H9 (cell line): Measurements from ENCODE around the gene BLNK. TPM values are rescaled to one million over a fixed set of nuclear protein-coding genes. Genes with fewer than 3 reads are reported as not detected.

Source experiments
- DNase-seq: peaks from one replicate; pipeline ENCODE4 v3.0.0-alpha.2; 2017
- H2AFZ ChIP-seq: one replicate; pipeline ENCODE4 v1.6.1; 2013; ENCODE audit warnings: mild to moderate bottlenecking, low read length, control low read depth, moderate library complexity
- H2AK5ac ChIP-seq: 2 replicates; pipeline ENCODE4 v1.6.1; 2013; ENCODE audit warnings: low read length, control low read depth, mixed read lengths; ENCODE audit not compliant: insufficient read length
- H2BK120ac ChIP-seq: one replicate; pipeline ENCODE4 v1.6.1; 2013; ENCODE audit warnings: low read depth, mild to moderate bottlenecking, low read length, control low read depth, inconsistent platforms; ENCODE audit not compliant: poor library complexity, severe bottlenecking
- H2BK12ac ChIP-seq: 2 replicates; pipeline ENCODE4 v1.6.1; 2013; ENCODE audit warnings: low read length, control low read depth, mixed read lengths, low read depth; ENCODE audit not compliant: insufficient read length
- H2BK15ac ChIP-seq: 2 replicates; pipeline ENCODE4 v1.6.1; 2013; ENCODE audit warnings: low read depth, low read length, control low read depth
- H2BK20ac ChIP-seq: one replicate; pipeline ENCODE4 v1.6.1; 2013; ENCODE audit warnings: low read depth, mild to moderate bottlenecking, low read length, control low read depth, inconsistent platforms; ENCODE audit not compliant: poor library complexity, severe bottlenecking
- H2BK5ac ChIP-seq: 2 replicates; pipeline ENCODE4 v1.6.1; 2013; ENCODE audit warnings: low read length, control low read depth, mixed read lengths; ENCODE audit not compliant: insufficient read length
- H3K14ac ChIP-seq: 2 replicates; pipeline ENCODE4 v1.6.1; 2013; ENCODE audit warnings: low read length, control low read depth; ENCODE audit not compliant: insufficient read depth
- H3K18ac ChIP-seq: 2 replicates; pipeline ENCODE4 v1.6.1; 2013; ENCODE audit warnings: low read depth, mild to moderate bottlenecking, mixed read lengths, low read length, control low read depth; ENCODE audit not compliant: insufficient read length
- H3K23ac ChIP-seq: 2 replicates; pipeline ENCODE4 v1.6.1; 2013; ENCODE audit warnings: low read length, control low read depth, mixed read lengths, low read depth; ENCODE audit not compliant: insufficient read length
- H3K23me2 ChIP-seq: 2 replicates; pipeline ENCODE4 v1.6.1; 2013; ENCODE audit warnings: low read depth, mild to moderate bottlenecking, mixed read lengths, low read length, control low read depth; ENCODE audit not compliant: insufficient read length, poor library complexity, severe bottlenecking
- H3K27ac ChIP-seq: 2 replicates; pipeline ENCODE4 v1.5.1; 2013; ENCODE audit warnings: low read length, control low read depth, mixed read lengths, low read depth; ENCODE audit not compliant: insufficient read length
- H3K27me3 ChIP-seq: 2 replicates; pipeline ENCODE4 v1.6.1; 2013; ENCODE audit warnings: low read length, control low read depth, inconsistent platforms; ENCODE audit not compliant: insufficient read depth
- H3K4ac ChIP-seq: 2 replicates; pipeline ENCODE4 v1.6.1; 2013; ENCODE audit warnings: low read depth, mild to moderate bottlenecking, control low read depth, inconsistent platforms, low read length, moderate library complexity
- H3K4me1 ChIP-seq: 2 replicates; pipeline ENCODE4 v1.6.1; 2013; ENCODE audit warnings: low read length, control low read depth, inconsistent platforms; ENCODE audit not compliant: insufficient read depth
- H3K4me2 ChIP-seq: 2 replicates; pipeline ENCODE4 v1.6.1; 2013; ENCODE audit warnings: low read length, control low read depth, mixed read lengths; ENCODE audit not compliant: insufficient read length, insufficient read depth
- H3K56ac ChIP-seq: 2 replicates; pipeline ENCODE4 v1.6.1; 2013; ENCODE audit warnings: low read depth, mild to moderate bottlenecking, mixed read lengths, low read length, control low read depth; ENCODE audit not compliant: insufficient read length
- H3K79me1 ChIP-seq: 2 replicates; pipeline ENCODE4 v1.6.1; 2013; ENCODE audit warnings: low read depth, mild to moderate bottlenecking, moderate library complexity, low read length, control low read depth, inconsistent platforms; ENCODE audit not compliant: insufficient read depth, poor library complexity, severe bottlenecking
- H3K79me2 ChIP-seq: 2 replicates; pipeline ENCODE4 v1.6.1; 2013; ENCODE audit warnings: low read length, control low read depth, inconsistent platforms; ENCODE audit not compliant: insufficient read depth
- H3K9ac ChIP-seq: 2 replicates; pipeline ENCODE4 v1.6.1; 2013; ENCODE audit warnings: low read length, control low read depth, mixed read lengths; ENCODE audit not compliant: insufficient read length; ENCODE audit errors: extremely low read depth
- H3K9me3 ChIP-seq: one replicate; pipeline ENCODE4 v1.6.1; 2013; ENCODE audit warnings: low read depth, low read length, inconsistent platforms; ENCODE audit not compliant: control insufficient read depth
- H3T11ph ChIP-seq: one replicate; pipeline ENCODE4 v1.6.1; 2013; ENCODE audit warnings: mild to moderate bottlenecking, low read length, control low read depth, inconsistent platforms
- H4K20me1 ChIP-seq: one replicate; pipeline ENCODE4 v1.6.1; 2013; ENCODE audit not compliant: control insufficient read depth, insufficient read length, insufficient read depth
- H4K5ac ChIP-seq: 2 replicates; pipeline ENCODE4 v1.6.1; 2013; ENCODE audit warnings: low read depth, mild to moderate bottlenecking, mixed read lengths, low read length, control low read depth; ENCODE audit not compliant: insufficient read length
- H4K8ac ChIP-seq: replicated peaks from 2 replicates; pipeline ENCODE4 v1.6.1; 2013; ENCODE audit warnings: low read length, control low read depth, mixed read lengths, low read depth; ENCODE audit not compliant: insufficient read length
- H4K91ac ChIP-seq: 2 replicates; pipeline ENCODE4 v1.6.1; 2013; ENCODE audit warnings: low read depth, mild to moderate bottlenecking, moderate library complexity, mixed read lengths, low read length, control low read depth; ENCODE audit not compliant: insufficient read length
- H3K27ac Mint-ChIP-seq, 3 experiments: 2 replicates in 2 of 3; 3 replicates in 1 of 3; pipeline ENCODE4 v1.8.0; 2020 to 2021; ENCODE audit warnings: mixed read lengths in 3 of 3, mild to moderate bottlenecking in 1 of 3, moderate library complexity in 1 of 3
- H3K27me3 Mint-ChIP-seq: 2 replicates; pipeline ENCODE4 v1.8.0; 2021; ENCODE audit warnings: low read depth, mild to moderate bottlenecking, moderate library complexity, mixed read lengths
- H3K36me3 Mint-ChIP-seq, 3 experiments: 2 replicates in 2 of 3; 3 replicates in 1 of 3; pipeline ENCODE4 v1.8.0; 2020 to 2021; ENCODE audit warnings: low read depth in 3 of 3, mixed read lengths in 3 of 3; ENCODE audit not compliant: insufficient read depth in 1 of 3
- H3K4me1 Mint-ChIP-seq, 2 experiments: 2 replicates each; pipeline ENCODE4 v1.8.0; 2020; ENCODE audit warnings: mixed read lengths in 2 of 2
- H3K4me3 Mint-ChIP-seq, 2 experiments: 2 replicates in 1 of 2; 3 replicates in 1 of 2; pipeline ENCODE4 v1.8.0; 2020 to 2021; ENCODE audit warnings: mild to moderate bottlenecking in 2 of 2, mixed read lengths in 2 of 2, moderate library complexity in 1 of 2
- H3K9me3 Mint-ChIP-seq, 2 experiments: 2 replicates in 1 of 2; 3 replicates in 1 of 2; pipeline ENCODE4 v1.8.0; 2020; ENCODE audit warnings: mild to moderate bottlenecking in 2 of 2, mixed read lengths in 2 of 2, moderate library complexity in 1 of 2
- WGBS: extraction: QIAGEN DNeasy Blood & Tissue Kit; methylation state at CpG from one replicate; pipeline ENCODE4 v1.1.7; 2013; ENCODE audit warnings: missing lambda C conversion rate, low lambda C conversion rate, mixed read lengths; ENCODE audit not compliant: insufficient read length; ENCODE audit errors: extremely low coverage; 5-methylcytosine and 5-hydroxymethylcytosine counted together
- total RNA-seq: library from RNA; stranded (reverse); gene quantifications from 2 replicates; pipeline ENCODE4 v1.2.1, GENCODE V29; 2021
- TF ChIP-seq, protein P1 (sequence below): fragments of 200-600 bp; sonication (generic); conservative IDR thresholded peaks from 3 replicates; pipeline ENCODE4 v1.8.0; 2021; ENCODE audit warnings: antibody characterized with exemption, mild to moderate bottlenecking

BLNK gene
- total RNA-seq, 1 experiment from 2014 or later = not detected

DNA sequence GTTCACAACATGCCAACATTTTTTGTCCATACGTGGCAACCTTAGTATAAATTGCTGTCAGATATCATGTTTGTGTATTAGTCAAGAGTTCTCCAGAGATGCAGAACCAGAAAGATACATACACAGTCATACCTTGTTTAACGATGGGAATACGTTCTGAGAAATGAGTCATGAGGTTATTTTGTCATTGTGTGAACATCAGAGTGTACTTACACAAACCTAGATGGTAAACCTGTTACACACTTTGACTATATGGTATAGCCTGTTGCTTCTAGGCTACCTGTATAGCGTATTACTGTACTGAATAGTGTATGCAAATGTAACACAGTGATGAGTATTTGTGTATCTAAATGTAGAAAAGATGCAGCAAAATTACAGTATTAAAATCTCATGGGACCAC is 118.9 kb downstream of the BLNK start:
- no peaks in the 10 kb centered on the region for H3K9me3 Mint-ChIP-seq
- H4K20me1 ChIP-seq = no peaks in the 10 kb centered on the region

More for the DNA sequence above, 118.9 kb downstream of the BLNK start:
- Histone ChIP-seq H3K18ac (no peak overlapping the region), H3K23ac (no peak overlapping the region), H3K9me3 (no peaks in the 10 kb centered on the region), H2BK5ac (no peak overlapping the region), H3T11ph (no peak overlapping the region), H3K4ac (no peak overlapping the region), H3K56ac (no peak overlapping the region), H3K4me1 (no peaks in the 10 kb centered on the region), H4K8ac (no peak overlapping the region), H2BK15ac (no peak overlapping the region), H2BK12ac (no peak overlapping the region), H3K27me3 (no peaks in the 10 kb centered on the region), H2AK5ac (no peak overlapping the region), H3K27ac (no peak overlapping the region), H3K4me2 (no peak overlapping the region), H2BK20ac (no peak overlapping the region), H3K79me2 (no peaks in the 10 kb centered on the region), H2BK120ac (no peak overlapping the region), H3K23me2 (no peaks in the 10 kb centered on the region), H2AFZ (no peak overlapping the region), H4K91ac (no peak overlapping the region), H3K9ac (no peak overlapping the region), H4K5ac (no peak overlapping the region), H3K79me1 (no peaks in the 10 kb centered on the region), H3K14ac (no peak overlapping the region)
- Mint-ChIP-seq H3K27ac (no peak overlapping the region), H3K4me3 (no peak overlapping the region), H3K4me1 (no peaks in the 10 kb centered on the region), H3K27me3 (no peaks in the 10 kb centered on the region), H3K36me3 (peaks cover 13 to 72% (median 69%) of the 10 kb centered on the region in 3 experiments)
- TF ChIP-seq, protein P1, sequence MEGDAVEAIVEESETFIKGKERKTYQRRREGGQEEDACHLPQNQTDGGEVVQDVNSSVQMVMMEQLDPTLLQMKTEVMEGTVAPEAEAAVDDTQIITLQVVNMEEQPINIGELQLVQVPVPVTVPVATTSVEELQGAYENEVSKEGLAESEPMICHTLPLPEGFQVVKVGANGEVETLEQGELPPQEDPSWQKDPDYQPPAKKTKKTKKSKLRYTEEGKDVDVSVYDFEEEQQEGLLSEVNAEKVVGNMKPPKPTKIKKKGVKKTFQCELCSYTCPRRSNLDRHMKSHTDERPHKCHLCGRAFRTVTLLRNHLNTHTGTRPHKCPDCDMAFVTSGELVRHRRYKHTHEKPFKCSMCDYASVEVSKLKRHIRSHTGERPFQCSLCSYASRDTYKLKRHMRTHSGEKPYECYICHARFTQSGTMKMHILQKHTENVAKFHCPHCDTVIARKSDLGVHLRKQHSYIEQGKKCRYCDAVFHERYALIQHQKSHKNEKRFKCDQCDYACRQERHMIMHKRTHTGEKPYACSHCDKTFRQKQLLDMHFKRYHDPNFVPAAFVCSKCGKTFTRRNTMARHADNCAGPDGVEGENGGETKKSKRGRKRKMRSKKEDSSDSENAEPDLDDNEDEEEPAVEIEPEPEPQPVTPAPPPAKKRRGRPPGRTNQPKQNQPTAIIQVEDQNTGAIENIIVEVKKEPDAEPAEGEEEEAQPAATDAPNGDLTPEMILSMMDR = no peak
- no CpG with 5 or more reads among the region's 4 CpGs for WGBS
- no peak for DNase-seq

Other genes starting within 250 kb of the BLNK start
- gene CCNJ, start 228.0 kb downstream of the BLNK start, total RNA-seq = 36.8 and 38.3 TPM in 2 replicates
- gene ZNF518A, start 141.3 kb downstream of the BLNK start, total RNA-seq = 31.0 and 36.2 TPM in 2 replicates
- gene DNTT, start 32.9 kb upstream of the BLNK start, total RNA-seq = not detected in 2 replicates
- not detected in 2 replicates for gene OPALIN, start 87.4 kb upstream of the BLNK start, total RNA-seq
- 1.4 and 1.8 TPM in 2 replicates for gene TLL2, start 242.4 kb upstream of the BLNK start, total RNA-seq